GM20431 (cell line): ENCODE measurements around the gene ODC1.

Experiments
- in situ Hi-C: fragments of 300-500 bp; cut with MseI, MboI; formaldehyde crosslinking; loops from one replicate; pipeline ENCODE4 v1.15.0; 2020; ENCODE audit warnings: low sequenced_read_pairs; ENCODE audit not compliant: unreplicated experiment

Gene ODC1

GRCh38 chr2:10406491-10407188 is 41.5 kb downstream of the ODC1 start:
- in situ Hi-C loops = loop anchor here (10.0 kb wide), 1 partner anchor 262 kb away; no protein-coding TSS in a partner anchor

DNA sequence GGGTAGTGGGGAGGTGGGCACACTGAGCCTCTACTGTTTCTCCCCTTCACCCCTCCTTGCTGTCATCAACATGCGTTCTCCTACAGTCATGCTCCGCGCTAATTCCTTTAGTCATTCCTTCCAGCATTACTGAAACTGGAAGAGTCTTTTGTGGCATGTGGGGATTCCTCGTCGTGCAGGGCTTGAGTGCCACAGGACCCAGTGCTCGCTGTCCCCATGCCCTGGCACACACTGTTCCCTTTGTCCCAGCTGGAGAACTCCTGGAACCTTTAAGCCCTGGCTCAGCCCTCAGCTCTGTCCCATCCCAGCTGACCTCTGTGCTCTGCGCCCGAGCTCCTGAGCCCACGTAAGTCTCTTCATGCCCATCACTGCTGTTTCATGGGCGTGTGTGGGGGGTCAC is 42.1 kb downstream of the ODC1 start:
- in situ Hi-C loops = loop anchor here (10.0 kb wide), 1 partner anchor 261 kb away; no protein-coding TSS in a partner anchor

GRCh38 chr2:10405448-10405847 is 42.7 kb downstream of the ODC1 start:
- in situ Hi-C loops = loop anchor here (10.0 kb wide), 1 partner anchor 261 kb away; no protein-coding TSS in a partner anchor

GRCh38 chr2:10404324-10405143 is 43.6 kb downstream of the ODC1 start:
- in situ Hi-C loops = loop anchor here (10.0 kb wide), 1 partner anchor 260 kb away; no protein-coding TSS in a partner anchor

DNA sequence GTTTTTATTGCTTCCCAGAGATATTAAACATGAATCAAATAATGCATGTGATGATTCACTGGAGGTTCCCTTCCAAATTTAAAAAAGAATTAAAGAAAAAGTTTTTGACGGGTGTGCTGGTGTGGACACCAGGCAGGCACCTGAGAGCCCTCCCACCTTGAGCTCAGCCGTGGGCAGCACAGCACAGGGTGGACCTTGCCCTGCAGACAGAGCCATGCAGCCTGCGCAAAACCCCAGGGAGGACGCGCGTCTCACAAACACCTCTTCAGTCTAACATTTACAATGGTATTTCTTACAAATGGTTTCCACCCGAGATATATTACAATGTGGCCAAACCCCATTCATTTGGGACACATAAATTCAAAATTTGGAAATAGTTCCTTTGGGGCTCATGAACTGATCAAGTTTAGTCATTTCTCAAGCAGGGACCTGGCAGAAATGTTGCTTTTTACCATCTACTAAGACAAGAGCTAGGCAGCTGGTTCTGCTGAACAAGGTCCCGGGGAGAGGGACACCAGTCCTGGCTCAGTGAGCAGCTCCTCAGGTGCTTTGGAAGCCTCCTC is 45.4 kb downstream of the ODC1 start:
- in situ Hi-C loops = loop anchor here (10.0 kb wide), 1 partner anchor 258 kb away; no protein-coding TSS in a partner anchor

DNA sequence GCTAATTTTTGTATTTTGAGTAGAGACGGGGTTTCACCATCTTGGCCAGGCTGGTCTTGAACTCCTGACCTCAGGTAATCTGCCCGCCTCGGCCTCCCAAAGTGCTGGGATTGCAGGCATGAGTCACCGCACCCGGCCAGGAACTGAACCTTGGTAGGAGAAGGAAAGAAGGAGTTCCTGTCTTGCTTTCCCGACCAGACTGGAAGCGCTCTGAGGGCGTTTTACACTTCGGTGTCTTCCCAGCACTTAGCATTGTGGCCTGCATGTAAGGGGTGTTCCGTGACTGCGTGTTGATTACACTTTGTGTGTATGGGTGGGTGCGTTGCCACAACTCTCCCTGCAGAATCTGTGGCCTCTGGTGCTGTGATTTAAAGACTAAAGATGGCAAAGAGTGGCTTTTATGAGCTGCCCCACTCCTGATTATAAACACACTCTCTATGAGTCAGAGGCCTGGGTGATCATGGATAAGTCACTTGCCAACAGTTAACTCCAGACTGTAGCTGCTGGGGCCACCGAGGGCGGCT is 46.0 kb downstream of the ODC1 start:
- in situ Hi-C loops = loop anchor here (10.0 kb wide), 1 partner anchor 257 kb away; no protein-coding TSS in a partner anchor

DNA sequence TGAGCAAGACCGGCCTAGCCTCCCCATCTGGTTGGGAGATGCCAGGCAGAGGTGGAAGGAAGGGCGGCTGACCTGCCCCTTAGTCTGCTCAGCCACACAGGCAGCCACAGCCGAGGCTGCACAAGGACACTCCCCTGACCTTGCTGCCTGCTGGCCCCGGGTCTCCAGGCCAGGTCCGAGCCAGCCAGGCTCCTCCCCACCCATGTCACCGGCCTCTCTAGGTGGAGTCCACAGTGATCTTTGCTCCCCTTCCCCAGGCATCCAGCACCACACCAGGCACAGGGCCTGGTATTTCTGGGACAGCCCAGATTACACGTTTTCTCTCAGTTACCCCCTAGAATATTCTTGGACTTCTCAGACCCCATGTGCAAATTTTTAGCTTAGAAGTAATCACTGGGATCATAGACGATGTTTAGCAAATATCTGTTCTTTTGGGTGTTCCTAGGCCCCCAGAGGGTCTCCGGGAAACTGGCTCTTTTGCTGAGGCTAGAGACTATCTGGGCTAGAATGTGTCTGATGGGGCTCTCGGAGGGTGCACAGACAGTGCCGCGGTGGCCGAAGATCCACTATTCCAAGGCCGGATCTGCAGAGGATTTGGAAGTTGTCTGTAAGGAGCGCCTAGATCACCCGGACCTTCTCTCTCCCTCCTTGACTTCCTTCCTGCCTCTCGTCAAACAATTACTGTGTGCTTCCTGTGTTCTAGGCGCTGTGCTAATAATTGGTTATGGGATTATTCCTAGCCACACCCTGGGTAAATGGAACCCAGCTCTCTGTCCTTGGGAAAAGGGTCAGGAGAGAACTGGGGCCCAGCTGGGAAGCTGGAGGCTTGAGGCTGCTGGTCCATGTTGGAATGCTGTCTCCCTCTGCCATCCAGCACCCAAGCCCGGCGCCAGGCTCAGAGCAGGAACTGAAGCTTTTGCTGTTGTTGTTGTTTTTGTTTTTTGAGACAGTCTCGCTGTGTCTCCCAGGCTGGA is 46.9 kb downstream of the ODC1 start:
- in situ Hi-C loops = loop anchor here (10.0 kb wide), 1 partner anchor 256 kb away; no protein-coding TSS in a partner anchor

DNA sequence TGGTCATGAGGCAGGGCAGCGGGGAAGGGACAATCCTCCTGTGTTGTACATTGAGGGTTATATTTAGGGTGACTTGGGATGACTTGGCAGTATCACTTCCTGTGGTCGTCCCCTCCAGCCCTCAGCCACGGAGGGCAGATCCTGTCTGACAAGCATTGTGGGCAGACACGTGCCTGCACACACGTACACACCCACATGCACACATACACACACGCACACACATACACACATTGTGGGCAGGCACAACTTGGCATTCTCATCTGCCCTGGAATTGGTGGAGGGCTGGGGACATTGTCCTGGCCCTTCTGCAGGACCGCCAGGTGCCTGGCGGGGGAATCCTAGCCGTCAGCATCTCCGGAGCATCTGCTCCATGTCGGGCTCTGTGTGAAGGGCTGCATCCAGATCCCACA is 47.6 kb downstream of the ODC1 start:
- in situ Hi-C loops = loop anchor here (10.0 kb wide), 1 partner anchor 256 kb away; no protein-coding TSS in a partner anchor

DNA sequence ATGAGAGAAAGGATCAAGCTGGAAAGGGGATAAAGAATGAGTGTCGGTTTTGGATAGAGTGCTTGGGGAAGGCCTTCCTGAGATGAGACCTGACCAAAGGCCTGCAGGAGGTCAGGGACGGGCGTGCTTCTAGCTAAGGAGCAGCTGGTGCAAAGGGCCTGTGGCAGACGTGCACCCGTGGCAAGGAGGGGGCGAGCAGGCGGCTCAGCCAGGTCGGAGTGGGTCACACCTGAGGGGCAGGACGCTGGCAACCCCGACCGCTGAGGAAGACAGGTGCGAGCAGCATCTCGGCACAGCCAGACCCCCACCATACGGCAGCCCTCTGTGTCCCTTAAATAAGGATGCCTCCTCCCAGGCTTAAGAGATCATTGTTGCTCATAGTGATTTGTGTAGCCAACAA is 48.1 kb downstream of the ODC1 start:
- in situ Hi-C loops = loop anchor here (10.0 kb wide), 1 partner anchor 255 kb away; no protein-coding TSS in a partner anchor

DNA sequence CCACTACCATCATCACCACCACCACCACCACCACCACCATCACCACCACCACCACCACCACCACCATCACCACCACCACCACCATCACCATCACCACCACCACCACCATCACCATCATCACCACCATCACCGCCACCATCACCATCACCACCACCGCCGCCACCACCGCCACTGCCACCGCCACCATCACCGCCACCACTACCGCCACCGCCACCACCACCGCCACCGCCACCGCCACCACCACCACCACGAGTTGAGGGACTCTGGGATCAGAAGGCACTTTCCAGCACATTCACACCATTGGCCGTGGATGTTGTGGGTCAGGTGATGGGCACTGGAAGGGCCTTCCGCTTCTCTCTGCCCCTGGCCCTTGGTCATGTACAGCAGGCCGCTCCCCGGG is 48.8 kb downstream of the ODC1 start:
- in situ Hi-C loops = no loop called here

DNA sequence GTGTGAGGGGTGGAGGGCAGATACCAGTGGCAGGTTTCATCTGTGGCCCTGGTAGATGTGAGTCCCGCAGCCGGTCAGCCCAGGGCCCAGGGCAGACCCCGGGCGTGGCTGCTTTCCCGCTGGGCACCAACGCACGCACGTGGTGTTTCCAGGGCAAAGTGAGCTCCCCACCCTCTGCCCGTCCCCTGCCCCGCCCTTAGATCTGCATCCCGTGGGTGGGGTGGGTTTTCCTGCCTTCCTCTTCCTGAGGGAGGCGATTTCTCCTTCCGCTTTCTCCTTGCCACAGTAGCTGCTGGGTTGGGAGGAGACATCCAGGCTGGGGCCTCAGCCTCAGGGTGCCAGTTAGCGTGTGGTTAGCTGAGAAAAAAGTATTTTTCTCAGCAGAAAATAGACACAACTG is 49.6 kb downstream of the ODC1 start:
- in situ Hi-C loops = no loop called here

GRCh38 chr2:10397878-10398277 is 50.2 kb downstream of the ODC1 start:
- in situ Hi-C loops = no loop called here

GRCh38 chr2:10397297-10397875 is 50.7 kb downstream of the ODC1 start:
- in situ Hi-C loops = no loop called here

GRCh38 chr2:10396464-10396863 is 51.7 kb downstream of the ODC1 start:
- in situ Hi-C loops = no loop called here

DNA sequence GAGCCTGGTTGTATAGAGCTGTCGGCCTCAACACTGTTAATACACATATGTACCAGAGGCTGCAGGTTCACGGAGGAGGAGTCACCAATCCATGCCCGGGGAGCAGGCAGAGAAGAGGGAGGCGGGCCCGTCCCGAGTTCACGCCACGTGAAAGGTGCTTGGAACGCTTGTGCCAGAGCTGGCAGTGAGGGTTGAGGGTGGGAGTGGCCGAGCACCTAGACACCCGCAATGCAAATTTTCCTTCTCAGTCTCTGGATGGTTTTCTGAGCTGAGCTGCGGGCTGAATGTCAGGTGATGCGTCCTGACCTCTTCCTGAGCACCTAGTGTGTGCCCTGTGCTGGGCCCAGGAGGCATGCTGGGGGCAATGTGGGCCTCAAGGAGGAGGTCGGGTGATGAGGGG is 52.2 kb downstream of the ODC1 start:
- in situ Hi-C loops = no loop called here

- in situ Hi-C loops = no loop called here
Observed at GRCh38 chr2:10393640-10393982, 54.5 kb downstream of the ODC1 start.

GRCh38 chr2:10392951-10393639 is 55.0 kb downstream of the ODC1 start:
- in situ Hi-C loops = no loop called here

DNA sequence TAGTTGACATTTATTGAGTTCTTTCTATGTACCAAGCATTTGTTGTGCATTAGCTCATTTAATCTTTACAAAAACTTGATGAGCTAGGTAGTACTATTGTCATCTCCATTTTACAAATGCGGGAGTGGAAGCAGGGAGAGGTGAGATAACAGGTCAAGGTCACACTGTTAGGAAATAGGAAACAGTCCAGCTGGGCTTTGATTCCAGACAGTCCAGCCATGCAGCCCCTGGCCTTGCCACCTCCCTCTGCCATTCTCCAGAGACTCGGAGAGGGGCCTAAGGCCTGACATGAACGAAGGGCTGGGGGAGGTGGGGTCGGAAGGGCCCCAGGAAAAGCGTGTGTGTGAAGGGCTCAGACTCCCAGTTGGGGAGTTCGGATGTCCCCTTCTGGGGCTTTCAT is 55.6 kb downstream of the ODC1 start:
- in situ Hi-C loops = no loop called here
